Erythroblast (primary cell): ENCODE results near the gene NOMO2.
"Not testable (repeated sequence)": the region's sequence is repeated elsewhere in the genome, so short reads cannot be mapped to it uniquely, and the experiment has no call there.

Source experiments
- GATA1 ChIP-seq: IDR thresholded peaks from 2 replicates; pipeline ENCODE4 v1.6.1; 2011; ENCODE audit warnings: low read depth, mild to moderate bottlenecking, control low read depth, low read length, moderate library complexity
- POLR2A ChIP-seq: IDR thresholded peaks from 2 replicates; pipeline ENCODE4 v1.6.1; 2011; ENCODE audit warnings: mild to moderate bottlenecking, low read length

- TF ChIP-seq POLR2A, GATA1: not testable (repeated sequence)
These were observed 29.5 kb upstream of the NOMO2 start for GRCh38 chr16:18591441-18591840.
